ENCODE measurements around the gene FLG2. TPM values are rescaled to one million over a fixed set of nuclear protein-coding genes. Genes with fewer than 3 reads are reported as not detected.

Gene FLG2
- polyA plus RNA-seq, 1 donor (not counting 4 experiments of a cell fraction or from before 2014, with no cell fraction given): 0.98 TPM

GRCh38 chr1:152380932-152381331 lies 21.1 kb upstream of the FLG2 start:
- DNase-seq (ENCODE audit: low read depth, low spot score): no peak
- no peaks in the 10 kb centered on the region for H3K27me3 ChIP-seq (ENCODE audit: control insufficient read depth, extremely low read depth, insufficient read depth, low read length)
- H3K79me2 ChIP-seq (ENCODE audit: control insufficient read depth, insufficient read depth, low read length): no peaks in the 10 kb centered on the region
- no peaks in the 10 kb centered on the region for H3K9me3 ChIP-seq (ENCODE audit: control insufficient read depth, low read depth, low read length)
- no peak for FAIRE-seq
- H3K9ac ChIP-seq (ENCODE audit: control insufficient read depth, extremely low read depth, insufficient read depth, low read length): no peak overlapping the region
- H3K4me2 ChIP-seq (ENCODE audit: control insufficient read depth, extremely low read depth, insufficient read depth, low read depth, low read length): no peak overlapping the region
- no peaks in the 10 kb centered on the region for H3K36me3 ChIP-seq (ENCODE audit: control insufficient read depth in 2 of 2, extremely low read depth in 1 of 2, insufficient read depth in 2 of 2, low read length in 2 of 2)
- no peak overlapping the region for H3K4me3 ChIP-seq (ENCODE audit: control insufficient read depth in 2 of 3, extremely low read depth in 1 of 3, insufficient read depth in 2 of 3, low read depth in 1 of 3, low read length in 3 of 3)
- no peak for TF ChIP-seq CTCF (optimal IDR thresholded peaks at IDR 0.05 in 1 of 3, IDR thresholded peaks at IDR 0.05 in 1 of 3, conservative IDR thresholded peaks at IDR 0.05 in 1 of 3; ENCODE audit: extremely low read depth in 1 of 3, insufficient read depth in 2 of 3, low read length in 3 of 3)
- TF ChIP-seq EZH2 (IDR thresholded peaks at IDR 0.05; ENCODE audit: low read length): no peak
- H4K20me1 ChIP-seq (ENCODE audit: control insufficient read depth, extremely low read depth, insufficient read depth, low read length): no peaks in the 10 kb centered on the region
- dilution Hi-C loops (cut with MboI; ENCODE audit: extremely low pct_ligation_motif_present, low sequenced_read_pairs): no loop called here
- no peak overlapping the region for H2AFZ ChIP-seq (ENCODE audit: control insufficient read depth, low read length)
- H3K4me1 ChIP-seq (ENCODE audit: control insufficient read depth, extremely low read depth, insufficient read depth, low read length): no peaks in the 10 kb centered on the region
- H3K9me1 ChIP-seq (ENCODE audit: control insufficient read depth, extremely low read depth, insufficient read depth, low read length): no peaks in the 10 kb centered on the region
- H3K27ac ChIP-seq (ENCODE audit: control insufficient read depth, insufficient read depth, low read length): no peak overlapping the region

GRCh38 chr1:152374451-152374850 lies 14.6 kb upstream of the FLG2 start:
- no peak overlapping the region for H3K4me3 ChIP-seq (ENCODE audit: control insufficient read depth in 2 of 3, extremely low read depth in 1 of 3, insufficient read depth in 2 of 3, low read depth in 1 of 3, low read length in 3 of 3)
- FAIRE-seq: peak; percentile 20
- dilution Hi-C loops (cut with MboI; ENCODE audit: extremely low pct_ligation_motif_present, low sequenced_read_pairs): no loop called here
- TF ChIP-seq EZH2 (IDR thresholded peaks at IDR 0.05; ENCODE audit: low read length) (no peak), CTCF (optimal IDR thresholded peaks at IDR 0.05 in 1 of 3, IDR thresholded peaks at IDR 0.05 in 1 of 3, conservative IDR thresholded peaks at IDR 0.05 in 1 of 3; ENCODE audit: extremely low read depth in 1 of 3, insufficient read depth in 2 of 3, low read length in 3 of 3) (no peak)
- no peaks in the 10 kb centered on the region for H3K36me3 ChIP-seq (ENCODE audit: control insufficient read depth in 2 of 2, extremely low read depth in 1 of 2, insufficient read depth in 2 of 2, low read length in 2 of 2)
- H3K9ac ChIP-seq (ENCODE audit: control insufficient read depth, extremely low read depth, insufficient read depth, low read length): no peak overlapping the region
- no peak overlapping the region for H3K4me2 ChIP-seq (ENCODE audit: control insufficient read depth, extremely low read depth, insufficient read depth, low read depth, low read length)
- no peak for DNase-seq (ENCODE audit: low read depth, low spot score)
- H3K27ac ChIP-seq (ENCODE audit: control insufficient read depth, insufficient read depth, low read length): no peak overlapping the region
- H3K79me2 ChIP-seq (ENCODE audit: control insufficient read depth, insufficient read depth, low read length): no peaks in the 10 kb centered on the region
- H4K20me1 ChIP-seq (ENCODE audit: control insufficient read depth, extremely low read depth, insufficient read depth, low read length): no peaks in the 10 kb centered on the region
- no peaks in the 10 kb centered on the region for H3K4me1 ChIP-seq (ENCODE audit: control insufficient read depth, extremely low read depth, insufficient read depth, low read length)
- H3K27me3 ChIP-seq (ENCODE audit: control insufficient read depth, extremely low read depth, insufficient read depth, low read length): no peaks in the 10 kb centered on the region
- no peak overlapping the region for H2AFZ ChIP-seq (ENCODE audit: control insufficient read depth, low read length)
- H3K9me1 ChIP-seq (ENCODE audit: control insufficient read depth, extremely low read depth, insufficient read depth, low read length): no peaks in the 10 kb centered on the region
- H3K9me3 ChIP-seq (ENCODE audit: control insufficient read depth, low read depth, low read length): no peaks in the 10 kb centered on the region

All from keratinocyte (primary cell).